Activated CD4-positive, alpha-beta T cell treated with anti-CD3 and anti-CD28 coated beads, Interleukin-2, Interleukin-4, amounts not matched to agents 100 ng/mL and 50 ng/mL, durations not matched to agents 16 hours and 8 hours (primary cell): ENCODE results near the gene SLC10A4.
"Not testable (repeated sequence)": the region's sequence is repeated elsewhere in the genome, so short reads cannot be mapped to it uniquely, and the experiment has no call there.

Experiments used
- DNase-seq: peaks from one replicate; pipeline ENCODE4 v3.0.0-alpha.2; 2020; ENCODE audit warnings: low spot score

Gene SLC10A4

GRCh38 chr4:48483006-48483776, at the start of gene SLC10A4:
SLC10A4 (plus strand) TSS chr4:48483343; CDS start chr4:48483562, 219 bp downstream.
- DNase-seq: no peak

GRCh38 chr4:48436318-48436717, 46.8 kb upstream of the SLC10A4 start:
- no peak for DNase-seq

- no peak for DNase-seq
Observed at GRCh38 chr4:48439988-48440387, 43.2 kb upstream of the SLC10A4 start.

- not testable (repeated sequence) for DNase-seq
Observed at GRCh38 chr4:48440914-48441313, 42.2 kb upstream of the SLC10A4 start.

GRCh38 chr4:48445704-48446103, 37.4 kb upstream of the SLC10A4 start:
- DNase-seq: peak; percentile 15

- no peak for DNase-seq
Observed at GRCh38 chr4:48446642-48447041, 36.5 kb upstream of the SLC10A4 start.

- DNase-seq: no peak
Observed at GRCh38 chr4:48449151-48449550, 34.0 kb upstream of the SLC10A4 start.

GRCh38 chr4:48450740-48451139, 32.4 kb upstream of the SLC10A4 start:
- no peak for DNase-seq

GRCh38 chr4:48451656-48452055, 31.5 kb upstream of the SLC10A4 start:
- not testable (repeated sequence) for DNase-seq

GRCh38 chr4:48454591-48454990, 28.6 kb upstream of the SLC10A4 start:
- no peak for DNase-seq

- no peak for DNase-seq
Observed at GRCh38 chr4:48461000-48461399, 22.1 kb upstream of the SLC10A4 start.

GRCh38 chr4:48462363-48462762, 20.8 kb upstream of the SLC10A4 start:
- DNase-seq: no peak

GRCh38 chr4:48467442-48467841, 15.7 kb upstream of the SLC10A4 start:
- no peak for DNase-seq

GRCh38 chr4:48467891-48468290, 15.3 kb upstream of the SLC10A4 start:
- no peak for DNase-seq

GRCh38 chr4:48470137-48470536, 13.0 kb upstream of the SLC10A4 start:
- no peak for DNase-seq

GRCh38 chr4:48470570-48470969, 12.6 kb upstream of the SLC10A4 start:
- peak; percentile 5 for DNase-seq

GRCh38 chr4:48472794-48473193, 10.3 kb upstream of the SLC10A4 start:
- DNase-seq: no peak

- DNase-seq: no peak
Observed at GRCh38 chr4:48475770-48476169, 7.4 kb upstream of the SLC10A4 start.

- DNase-seq: no peak
Observed at GRCh38 chr4:48478273-48478672, 4.9 kb upstream of the SLC10A4 start.

- no peak for DNase-seq
Observed at GRCh38 chr4:48481581-48481980, 1.6 kb upstream of the SLC10A4 start.

GRCh38 chr4:48483777-48484493, 792 bp downstream of the SLC10A4 start:
- DNase-seq: no peak

- DNase-seq: no peak
Observed at GRCh38 chr4:48484494-48485168, 1.5 kb downstream of the SLC10A4 start.

GRCh38 chr4:48489683-48490011, 6.5 kb downstream of the SLC10A4 start:
- no peak for DNase-seq
